ENCODE data around the gene TFDP1.

TFDP1 gene

DNA sequence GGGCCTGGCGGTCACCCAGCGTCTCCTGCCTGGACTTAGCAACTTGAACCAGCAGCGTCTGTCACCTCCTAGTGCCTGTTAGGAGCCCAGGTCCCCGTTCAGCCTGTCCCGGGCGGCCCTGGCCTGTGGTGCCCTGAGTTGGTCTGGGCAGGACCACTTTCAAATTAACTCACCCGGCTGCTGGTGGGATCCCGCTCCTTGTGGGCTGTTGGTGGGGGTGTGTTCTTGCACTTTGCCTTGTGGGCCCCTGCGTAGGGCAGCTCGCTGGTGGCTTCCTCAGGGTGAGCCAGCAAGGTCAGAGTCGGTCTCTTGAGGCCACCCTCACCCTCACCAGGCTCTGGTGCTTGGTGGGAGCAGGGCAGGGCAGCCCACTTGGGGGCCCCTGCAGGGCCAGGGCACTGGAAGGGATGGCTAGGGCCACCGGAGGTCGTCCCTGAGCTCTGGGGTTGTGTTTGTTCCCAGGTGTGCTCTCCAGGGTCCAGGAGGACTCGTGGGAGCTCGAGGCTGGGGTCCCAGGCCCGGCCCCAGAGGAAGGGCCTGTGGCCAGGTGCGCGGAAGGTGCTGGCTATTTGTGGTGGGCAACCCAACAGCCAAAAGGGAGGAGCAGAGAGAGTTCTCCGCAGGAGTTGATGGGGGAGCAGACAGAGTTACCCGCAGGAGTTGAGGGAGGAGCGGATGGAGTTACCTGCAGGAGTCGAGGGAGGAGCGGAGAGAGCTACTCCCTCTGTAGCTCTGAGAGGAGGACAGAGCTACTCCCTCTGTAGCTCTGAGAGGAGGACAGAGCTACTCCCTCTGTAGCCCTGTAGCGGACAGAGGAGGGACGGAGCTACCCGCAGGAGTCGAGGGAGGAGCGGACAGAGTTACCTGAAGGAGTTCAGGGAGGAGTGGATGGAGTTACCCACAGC is 16.9 kb downstream of the TFDP1 start:
- DNase-seq (ENCODE audit: low read depth): no peak
- no peak for TF ChIP-seq MYC (IDR thresholded peaks at IDR 0.05; ENCODE audit: low read depth, low read length)
- TF ChIP-seq, protein P1, sequence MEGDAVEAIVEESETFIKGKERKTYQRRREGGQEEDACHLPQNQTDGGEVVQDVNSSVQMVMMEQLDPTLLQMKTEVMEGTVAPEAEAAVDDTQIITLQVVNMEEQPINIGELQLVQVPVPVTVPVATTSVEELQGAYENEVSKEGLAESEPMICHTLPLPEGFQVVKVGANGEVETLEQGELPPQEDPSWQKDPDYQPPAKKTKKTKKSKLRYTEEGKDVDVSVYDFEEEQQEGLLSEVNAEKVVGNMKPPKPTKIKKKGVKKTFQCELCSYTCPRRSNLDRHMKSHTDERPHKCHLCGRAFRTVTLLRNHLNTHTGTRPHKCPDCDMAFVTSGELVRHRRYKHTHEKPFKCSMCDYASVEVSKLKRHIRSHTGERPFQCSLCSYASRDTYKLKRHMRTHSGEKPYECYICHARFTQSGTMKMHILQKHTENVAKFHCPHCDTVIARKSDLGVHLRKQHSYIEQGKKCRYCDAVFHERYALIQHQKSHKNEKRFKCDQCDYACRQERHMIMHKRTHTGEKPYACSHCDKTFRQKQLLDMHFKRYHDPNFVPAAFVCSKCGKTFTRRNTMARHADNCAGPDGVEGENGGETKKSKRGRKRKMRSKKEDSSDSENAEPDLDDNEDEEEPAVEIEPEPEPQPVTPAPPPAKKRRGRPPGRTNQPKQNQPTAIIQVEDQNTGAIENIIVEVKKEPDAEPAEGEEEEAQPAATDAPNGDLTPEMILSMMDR (IDR thresholded peaks at IDR 0.05; ENCODE audit: low read depth, low read length): no peak
- TF ChIP-seq, protein P2, sequence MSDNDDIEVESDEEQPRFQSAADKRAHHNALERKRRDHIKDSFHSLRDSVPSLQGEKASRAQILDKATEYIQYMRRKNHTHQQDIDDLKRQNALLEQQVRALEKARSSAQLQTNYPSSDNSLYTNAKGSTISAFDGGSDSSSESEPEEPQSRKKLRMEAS (IDR thresholded peaks at IDR 0.05; ENCODE audit: low read depth, low read length): no peak
- TF ChIP-seq POLR2A (IDR thresholded peaks at IDR 0.05; ENCODE audit: extremely low read depth, insufficient read length): no peak
- no peak overlapping the region for H3K4me3 ChIP-seq (ENCODE audit: low read depth, low read length)

DNA sequence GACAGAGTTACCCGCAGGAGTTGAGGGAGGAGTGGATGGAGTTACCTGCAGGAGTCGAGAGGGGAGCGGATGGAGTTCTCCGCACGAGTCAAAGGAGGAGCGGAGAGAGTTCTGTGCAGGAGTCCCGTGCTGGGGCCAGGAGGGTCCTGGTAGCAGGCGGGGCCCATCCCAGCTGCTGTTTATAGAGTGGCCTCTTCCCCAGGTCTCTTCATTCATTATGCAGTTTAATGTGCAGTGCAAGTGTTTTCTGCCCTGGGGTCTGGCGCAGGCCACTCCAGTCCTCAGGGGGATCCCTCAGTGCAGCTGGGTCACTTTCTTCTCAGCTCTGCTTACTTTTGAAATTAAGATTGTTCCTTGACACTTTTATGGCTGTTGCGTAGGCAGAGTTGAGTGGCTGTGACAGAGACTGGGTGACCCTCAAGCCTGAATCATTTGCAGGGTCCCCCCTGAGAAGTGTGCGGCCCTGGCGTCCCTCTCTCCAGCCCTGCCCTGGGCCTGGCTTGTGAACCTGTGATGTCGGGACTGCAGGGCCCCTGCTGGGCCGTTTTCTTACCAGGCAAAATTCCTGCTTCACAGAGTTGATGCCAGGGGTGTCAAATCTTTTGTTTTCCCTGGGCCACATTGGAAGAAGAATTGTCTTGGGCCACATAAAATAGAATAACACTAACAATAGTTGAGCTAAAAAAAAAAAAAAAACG is 17.9 kb downstream of the TFDP1 start:
- H3K4me3 ChIP-seq (ENCODE audit: low read depth, low read length): no peak overlapping the region
- DNase-seq (ENCODE audit: low read depth): no peak
- TF ChIP-seq POLR2A (IDR thresholded peaks at IDR 0.05; ENCODE audit: extremely low read depth, insufficient read length) (no peak), MYC (IDR thresholded peaks at IDR 0.05; ENCODE audit: low read depth, low read length) (no peak)
- TF ChIP-seq, protein P1 (IDR thresholded peaks at IDR 0.05; ENCODE audit: low read depth, low read length): no peak
- TF ChIP-seq, protein P2 (IDR thresholded peaks at IDR 0.05; ENCODE audit: low read depth, low read length): no peak

DNA sequence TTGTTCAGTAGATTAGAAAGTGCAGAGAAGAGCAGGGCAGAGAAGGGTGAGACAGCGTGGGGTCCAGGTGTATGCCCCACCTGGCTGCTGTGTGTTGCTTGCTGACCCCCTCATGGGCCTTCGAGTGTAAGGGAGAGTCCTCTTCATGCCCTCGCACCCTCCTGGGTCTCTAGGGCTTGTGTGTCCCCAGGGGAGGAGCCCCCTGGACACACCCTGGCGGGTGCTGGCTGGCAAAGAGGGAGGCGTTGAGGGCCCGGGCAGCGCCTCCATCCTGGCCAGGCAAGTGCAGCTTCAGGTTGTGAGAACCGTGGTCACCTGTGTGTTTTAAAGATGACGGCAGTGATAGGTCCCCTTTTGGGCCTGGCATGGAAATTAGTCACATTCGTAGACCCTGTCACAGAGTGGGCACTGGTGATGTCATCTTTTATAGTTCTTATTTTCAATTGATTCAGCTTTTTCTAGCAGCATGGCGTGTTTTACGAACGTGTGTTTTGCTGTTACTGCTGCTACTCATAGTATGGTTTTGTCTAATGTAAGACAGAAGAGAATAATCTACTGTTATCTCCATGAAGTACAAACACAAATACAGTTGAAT is 18.7 kb downstream of the TFDP1 start:
- TF ChIP-seq MYC (IDR thresholded peaks at IDR 0.05; ENCODE audit: low read depth, low read length) (no peak), POLR2A (IDR thresholded peaks at IDR 0.05; ENCODE audit: extremely low read depth, insufficient read length) (no peak)
- TF ChIP-seq, protein P1 (IDR thresholded peaks at IDR 0.05; ENCODE audit: low read depth, low read length): no peak
- TF ChIP-seq, protein P2 (IDR thresholded peaks at IDR 0.05; ENCODE audit: low read depth, low read length): no peak
- no peak overlapping the region for H3K4me3 ChIP-seq (ENCODE audit: low read depth, low read length)
- DNase-seq (ENCODE audit: low read depth): no peak

DNA sequence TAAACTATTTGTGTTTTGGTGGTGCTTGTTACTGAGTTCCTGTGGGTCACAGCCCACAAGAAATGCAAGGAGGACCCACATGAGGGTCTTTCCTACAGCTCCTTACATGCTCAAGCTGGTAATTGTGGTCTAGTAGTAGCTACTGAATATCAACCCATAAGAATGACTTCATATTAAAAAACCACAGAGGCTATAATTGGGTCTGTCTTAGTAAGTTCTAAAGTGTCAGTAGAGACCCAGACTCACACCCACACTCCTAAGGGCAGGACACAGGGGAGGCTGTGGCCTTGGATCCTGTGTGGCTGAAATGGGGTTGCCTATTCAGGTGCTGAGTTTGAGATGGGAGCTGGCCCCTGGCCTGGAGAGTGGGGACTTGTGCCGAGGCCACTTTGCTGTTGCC is 19.6 kb downstream of the TFDP1 start:
- DNase-seq (ENCODE audit: low read depth): no peak
- TF ChIP-seq, protein P2 (IDR thresholded peaks at IDR 0.05; ENCODE audit: low read depth, low read length): no peak

DNA sequence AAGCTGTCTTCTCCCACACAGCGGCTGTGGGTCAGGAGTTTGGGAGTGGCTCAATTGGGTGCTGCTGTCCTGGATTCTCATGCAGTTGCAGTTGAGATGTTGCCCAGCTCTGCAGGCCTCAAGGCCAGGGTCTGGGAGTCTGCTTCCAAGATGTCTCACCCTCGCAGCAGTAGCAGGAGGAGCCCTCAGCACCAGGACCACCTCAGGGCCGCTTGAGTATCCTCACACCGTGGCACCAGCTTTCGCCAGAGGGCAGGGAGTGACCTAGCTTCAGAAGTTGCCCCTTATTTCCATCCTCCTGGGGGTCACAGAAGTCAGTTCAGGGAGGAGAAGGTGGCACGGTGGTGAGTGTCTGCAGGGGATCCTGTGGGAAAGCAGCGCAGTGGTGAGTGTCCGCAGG is 20.9 kb downstream of the TFDP1 start:
- no peak for DNase-seq (ENCODE audit: low read depth)
- H3K4me3 ChIP-seq (ENCODE audit: low read depth, low read length): no peak overlapping the region
- TF ChIP-seq, protein P2 (IDR thresholded peaks at IDR 0.05; ENCODE audit: low read depth, low read length): no peak
- TF ChIP-seq, protein P1 (IDR thresholded peaks at IDR 0.05; ENCODE audit: low read depth, low read length): no peak
- TF ChIP-seq MYC (IDR thresholded peaks at IDR 0.05; ENCODE audit: low read depth, low read length) (no peak), POLR2A (IDR thresholded peaks at IDR 0.05; ENCODE audit: extremely low read depth, insufficient read length) (no peak)

More for the DNA sequence above, 19.6 kb downstream of the TFDP1 start:
- no peak overlapping the region for H3K4me3 ChIP-seq (ENCODE audit: low read depth, low read length)

Measured in NB4 (cell line).